Measurements from ENCODE around the gene DROSHA. TPM values are rescaled to one million over a fixed set of nuclear protein-coding genes. Genes with fewer than 3 reads are reported as not detected.
A peak's percentile ranks its signal among the peaks of the same experiment; 100 is the strongest.

The DROSHA gene
- total RNA-seq, 1 donor from 2014 or later: 97.3 TPM

- H3K27ac Mint-ChIP-seq: peak overlapping the region; percentile 91
- TF ChIP-seq CTCF (conservative IDR thresholded peaks at IDR 0.05): no peak
Measured at GRCh38 chr5:31530541-31531265, 1.2 kb downstream of the DROSHA start.

GRCh38 chr5:31523041-31523440, 8.9 kb downstream of the DROSHA start:
- H3K9me3 Mint-ChIP-seq: no peaks in the 10 kb centered on the region
- H3K27ac Mint-ChIP-seq: no peak overlapping the region
- peaks cover 44% of the 10 kb centered on the region for H3K36me3 Mint-ChIP-seq
- no peak for TF ChIP-seq CTCF (conservative IDR thresholded peaks at IDR 0.05)
- no peaks in the 10 kb centered on the region for H3K4me1 Mint-ChIP-seq (ENCODE audit: unreplicated experiment)
- no peak overlapping the region for H3K4me3 Mint-ChIP-seq
- H3K27me3 Mint-ChIP-seq: no peaks in the 10 kb centered on the region
- no peak for DNase-seq (ENCODE audit: extremely low spot score, unreplicated experiment)

More at GRCh38 chr5:31530541-31531265, 1.2 kb downstream of the DROSHA start:
- Mint-ChIP-seq H3K4me3 (peak overlapping the region; percentile 98), H3K9me3 (no peaks in the 10 kb centered on the region), H3K4me1 (ENCODE audit: unreplicated experiment) (peaks cover 27% of the 10 kb centered on the region), H3K36me3 (peaks cover 35% of the 10 kb centered on the region), H3K27me3 (no peaks in the 10 kb centered on the region)
- no peak for DNase-seq (ENCODE audit: extremely low spot score, unreplicated experiment)

GRCh38 chr5:31516802-31517201, 15.1 kb downstream of the DROSHA start:
- Mint-ChIP-seq H3K27ac (no peak overlapping the region), H3K27me3 (no peaks in the 10 kb centered on the region), H3K9me3 (no peaks in the 10 kb centered on the region), H3K4me1 (ENCODE audit: unreplicated experiment) (no peaks in the 10 kb centered on the region), H3K36me3 (peaks cover 31% of the 10 kb centered on the region), H3K4me3 (no peak overlapping the region)
- TF ChIP-seq CTCF (conservative IDR thresholded peaks at IDR 0.05): no peak
- DNase-seq (ENCODE audit: extremely low spot score, unreplicated experiment): no peak

- DNase-seq (ENCODE audit: extremely low spot score, unreplicated experiment): no peak
- Mint-ChIP-seq H3K27me3 (no peaks in the 10 kb centered on the region), H3K9me3 (no peaks in the 10 kb centered on the region), H3K36me3 (peaks cover 39% of the 10 kb centered on the region), H3K4me1 (ENCODE audit: unreplicated experiment) (no peaks in the 10 kb centered on the region), H3K27ac (no peak overlapping the region), H3K4me3 (no peak overlapping the region)
- no peak for TF ChIP-seq CTCF (conservative IDR thresholded peaks at IDR 0.05)
Measured at GRCh38 chr5:31511305-31511704, 20.6 kb downstream of the DROSHA start.

GRCh38 chr5:31504529-31504928, 27.4 kb downstream of the DROSHA start:
- no peaks in the 10 kb centered on the region for H3K4me1 Mint-ChIP-seq (ENCODE audit: unreplicated experiment)

More at GRCh38 chr5:31504529-31504928, 27.4 kb downstream of the DROSHA start:
- no peak overlapping the region for H3K27ac Mint-ChIP-seq
- H3K27me3 Mint-ChIP-seq: no peaks in the 10 kb centered on the region
- H3K4me3 Mint-ChIP-seq: no peak overlapping the region
- H3K9me3 Mint-ChIP-seq: no peaks in the 10 kb centered on the region
- DNase-seq (ENCODE audit: extremely low spot score, unreplicated experiment): no peak
- TF ChIP-seq CTCF (conservative IDR thresholded peaks at IDR 0.05): no peak
- H3K36me3 Mint-ChIP-seq: peaks cover 49% of the 10 kb centered on the region
